Neural crest cell (in vitro differentiated cells): ENCODE results near the gene SRGAP3. TPM values are rescaled to one million over a fixed set of nuclear protein-coding genes. Genes with fewer than 3 reads are reported as not detected.

ENCODE experiments used
- DNase-seq: peaks from one replicate; pipeline ENCODE4 v3.0.0; 2021; ENCODE audit warnings: low read depth, mixed read lengths, low spot score
- H3K27ac Mint-ChIP-seq: one replicate; pipeline ENCODE4 v1.8.0; 2021; ENCODE audit warnings: mild to moderate bottlenecking, mixed read lengths; ENCODE audit not compliant: unreplicated experiment
- H3K27me3 Mint-ChIP-seq: 2 replicates; pipeline ENCODE4 v1.8.0; 2021; ENCODE audit warnings: low read depth, mild to moderate bottlenecking, mixed read lengths
- H3K36me3 Mint-ChIP-seq: 2 replicates; pipeline ENCODE4 v1.8.0; 2021; ENCODE audit warnings: low read depth, mild to moderate bottlenecking, mixed read lengths
- H3K4me1 Mint-ChIP-seq: 2 replicates; pipeline ENCODE4 v1.8.0; 2021; ENCODE audit warnings: mixed read lengths
- H3K4me3 Mint-ChIP-seq: one replicate; pipeline ENCODE4 v1.8.0; 2021; ENCODE audit warnings: mild to moderate bottlenecking, mixed read lengths
- H3K9me3 Mint-ChIP-seq: 2 replicates; pipeline ENCODE4 v1.8.0; 2021; ENCODE audit warnings: mixed read lengths
- total RNA-seq: library from RNA; stranded (reverse); gene quantifications from 2 replicates; pipeline ENCODE4 v1.2.1, GENCODE V29; 2021
- TF ChIP-seq, protein P1 (sequence below): fragments of 200-600 bp; sonication (generic); conservative IDR thresholded peaks from 2 replicates; pipeline ENCODE4 v1.5.0; 2021; ENCODE audit warnings: antibody characterized with exemption, mild to moderate bottlenecking

The SRGAP3 gene
- total RNA-seq, 1 donor from 2014 or later = 58.4 TPM

DNA sequence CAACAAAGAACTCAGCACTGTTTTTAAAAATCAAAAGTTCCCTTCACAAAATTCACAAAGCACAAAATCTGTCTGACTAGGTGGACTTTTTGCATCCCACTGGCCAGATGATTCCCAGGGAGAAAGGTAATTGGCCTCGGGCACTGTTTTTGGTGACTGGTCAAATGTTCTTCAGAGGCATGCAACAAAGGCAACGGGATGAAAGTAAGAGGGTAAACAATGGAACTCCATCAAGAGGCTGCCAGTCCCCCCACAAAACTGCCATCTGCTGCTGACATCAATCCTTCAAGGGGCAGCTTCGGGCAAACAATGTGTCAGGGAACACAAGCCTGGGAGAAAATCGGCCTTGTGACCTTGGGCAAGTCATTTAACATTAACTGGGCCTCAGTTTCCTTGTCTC is 3.3 kb downstream of the SRGAP3 start:
- TF ChIP-seq, protein P1, sequence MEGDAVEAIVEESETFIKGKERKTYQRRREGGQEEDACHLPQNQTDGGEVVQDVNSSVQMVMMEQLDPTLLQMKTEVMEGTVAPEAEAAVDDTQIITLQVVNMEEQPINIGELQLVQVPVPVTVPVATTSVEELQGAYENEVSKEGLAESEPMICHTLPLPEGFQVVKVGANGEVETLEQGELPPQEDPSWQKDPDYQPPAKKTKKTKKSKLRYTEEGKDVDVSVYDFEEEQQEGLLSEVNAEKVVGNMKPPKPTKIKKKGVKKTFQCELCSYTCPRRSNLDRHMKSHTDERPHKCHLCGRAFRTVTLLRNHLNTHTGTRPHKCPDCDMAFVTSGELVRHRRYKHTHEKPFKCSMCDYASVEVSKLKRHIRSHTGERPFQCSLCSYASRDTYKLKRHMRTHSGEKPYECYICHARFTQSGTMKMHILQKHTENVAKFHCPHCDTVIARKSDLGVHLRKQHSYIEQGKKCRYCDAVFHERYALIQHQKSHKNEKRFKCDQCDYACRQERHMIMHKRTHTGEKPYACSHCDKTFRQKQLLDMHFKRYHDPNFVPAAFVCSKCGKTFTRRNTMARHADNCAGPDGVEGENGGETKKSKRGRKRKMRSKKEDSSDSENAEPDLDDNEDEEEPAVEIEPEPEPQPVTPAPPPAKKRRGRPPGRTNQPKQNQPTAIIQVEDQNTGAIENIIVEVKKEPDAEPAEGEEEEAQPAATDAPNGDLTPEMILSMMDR = no peak
- DNase-seq = no peak

GRCh38 chr3:9244495-9245183 is 4.8 kb downstream of the SRGAP3 start:
- no peak for DNase-seq
- TF ChIP-seq, protein P1 = no peak

More for the DNA sequence above, 3.3 kb downstream of the SRGAP3 start:
- H3K27me3 Mint-ChIP-seq = no peaks in the 10 kb centered on the region
- H3K36me3 Mint-ChIP-seq = peaks cover 10% of the 10 kb centered on the region
- H3K9me3 Mint-ChIP-seq = no peaks in the 10 kb centered on the region
- H3K4me1 Mint-ChIP-seq = peaks cover 74% of the 10 kb centered on the region
- peak overlapping the region; percentile 89 for H3K4me3 Mint-ChIP-seq
- H3K27ac Mint-ChIP-seq = peak overlapping the region; percentile 69

DNA sequence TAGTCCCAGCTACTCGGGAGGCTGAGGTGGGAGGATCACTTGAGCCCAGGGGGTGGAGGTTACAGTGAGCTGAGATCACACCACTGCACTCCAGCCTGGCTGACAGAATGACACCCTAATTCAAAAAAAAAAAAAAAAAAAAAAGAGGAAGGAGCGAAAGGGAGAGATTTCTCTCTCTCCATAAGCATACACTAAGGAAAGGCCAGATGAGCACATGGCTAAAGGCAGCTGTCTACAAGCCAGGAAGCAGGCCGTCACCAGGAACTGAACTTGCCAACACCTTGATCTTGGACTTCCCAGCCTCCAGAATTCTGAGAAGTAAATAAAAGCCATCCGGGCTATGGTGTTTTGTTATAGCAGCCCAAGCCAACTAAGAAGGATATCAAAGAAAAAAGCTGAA is 7.5 kb downstream of the SRGAP3 start:
- no peak overlapping the region for H3K27ac Mint-ChIP-seq
- H3K4me3 Mint-ChIP-seq = no peak overlapping the region
- H3K36me3 Mint-ChIP-seq = peaks cover 25% of the 10 kb centered on the region
- TF ChIP-seq, protein P1 = no peak
- H3K9me3 Mint-ChIP-seq = no peaks in the 10 kb centered on the region
- H3K4me1 Mint-ChIP-seq = peaks cover 74% of the 10 kb centered on the region
- no peak for DNase-seq
- H3K27me3 Mint-ChIP-seq = no peaks in the 10 kb centered on the region

More at GRCh38 chr3:9244495-9245183, 4.8 kb downstream of the SRGAP3 start:
- Mint-ChIP-seq H3K4me1 (peaks cover 80% of the 10 kb centered on the region), H3K4me3 (peak overlapping the region; percentile 29), H3K9me3 (no peaks in the 10 kb centered on the region), H3K27me3 (no peaks in the 10 kb centered on the region), H3K36me3 (peaks cover 16% of the 10 kb centered on the region), H3K27ac (peak overlapping the region; percentile 30)

DNA sequence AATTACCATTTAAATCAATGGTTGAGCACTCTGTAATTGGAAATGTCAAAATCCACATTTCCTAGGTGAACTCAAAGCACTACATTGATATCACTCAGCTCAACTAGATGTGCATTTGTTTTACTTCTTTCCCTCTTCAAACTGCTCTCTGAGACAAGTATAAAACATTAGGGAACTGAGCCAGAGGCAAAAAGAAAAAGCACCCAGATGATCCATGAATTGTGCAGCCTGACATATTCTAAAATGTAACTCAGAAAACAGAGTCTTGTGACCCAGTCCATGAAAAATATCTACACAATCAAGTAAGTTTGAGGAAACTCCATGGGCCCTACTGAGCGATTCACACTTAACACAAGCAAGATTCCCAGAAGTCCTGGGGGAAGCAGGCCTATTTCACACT is 9.8 kb downstream of the SRGAP3 start:
- no peak overlapping the region for H3K4me3 Mint-ChIP-seq
- no peaks in the 10 kb centered on the region for H3K9me3 Mint-ChIP-seq
- H3K27me3 Mint-ChIP-seq = no peaks in the 10 kb centered on the region
- H3K36me3 Mint-ChIP-seq = peaks cover 32% of the 10 kb centered on the region
- TF ChIP-seq, protein P1 = no peak
- no peak for DNase-seq
- H3K4me1 Mint-ChIP-seq = peaks cover 60% of the 10 kb centered on the region
- no peak overlapping the region for H3K27ac Mint-ChIP-seq

GRCh38 chr3:9238721-9239295 is 10.6 kb downstream of the SRGAP3 start:
- Mint-ChIP-seq H3K36me3 (peaks cover 35% of the 10 kb centered on the region), H3K27me3 (no peaks in the 10 kb centered on the region), H3K4me3 (no peak overlapping the region), H3K27ac (peak overlapping the region; percentile 85), H3K9me3 (no peaks in the 10 kb centered on the region), H3K4me1 (peaks cover 57% of the 10 kb centered on the region)
- TF ChIP-seq, protein P1 = no peak
- no peak for DNase-seq
